B cell (primary cell): Measurements from ENCODE around the gene ARAP1. TPM values are rescaled to one million over a fixed set of nuclear protein-coding genes. Genes with fewer than 3 reads are reported as not detected.

Experiments
- ATAC-seq: fragments of 200-7000 bp; cut with Tn5 transposase; one replicate; pipeline ENCODE4 v1.10.0; 2021; ENCODE audit warnings: low read depth, mild to moderate bottlenecking, moderate number of reproducible peaks, moderate library complexity
- CTCF ChIA-PET: fragments of 350-600 bp; sonication (Branson Sonifier 250); formaldehyde crosslinking; loops from one replicate; lab custom pipeline; 2021; ENCODE audit warnings: antibody characterized with exemption, inconsistent platforms; lab: Charles Lee
- POLR2A ChIA-PET: fragments of 350-600 bp; sonication (Branson Sonifier 250); formaldehyde crosslinking; loops from one replicate; lab custom pipeline; 2021; ENCODE audit warnings: antibody characterized with exemption; lab: Charles Lee
- DNase-seq: peaks from one replicate; pipeline ENCODE4 v3.0.0; 2013
- H2AFZ ChIP-seq: 2 replicates; pipeline ENCODE4 v1.6.1; 2012; ENCODE audit warnings: mild to moderate bottlenecking, low read depth, low read length; ENCODE audit not compliant: insufficient read depth, poor library complexity, severe bottlenecking
- H3K27ac ChIP-seq, 2 donors: 1 replicate in 1 of 2; 2 replicates in 1 of 2; pipeline ENCODE4 v1.5.1; 2012 to 2013; ENCODE audit warnings: low read length in 2 of 2, mild to moderate bottlenecking in 2 of 2, moderate library complexity in 1 of 2
- H3K27me3 ChIP-seq, 4 experiments: fragments of 200-600 bp in 1 of 4; sonication (generic) in 1 of 4; replicated peaks in 1 of 4; 1 replicate in 2 of 4; 2 replicates in 2 of 4; pipeline versions ENCODE4 v1.6.1 to v1.7.0; 2013 to 2016; ENCODE audit warnings: low read length in 3 of 4, mild to moderate bottlenecking in 2 of 4, mixed read lengths in 1 of 4, moderate library complexity in 1 of 4; ENCODE audit not compliant: insufficient read depth in 4 of 4, control insufficient read depth in 3 of 4; ENCODE audit errors: control extremely low read depth in 1 of 4
- H3K36me3 ChIP-seq, 2 experiments: replicated peaks in 1 of 2; 1 replicate in 1 of 2; 2 replicates in 1 of 2; pipeline versions ENCODE4 v1.6.1 to v1.7.1; 2013; ENCODE audit warnings: low read length in 1 of 2; ENCODE audit not compliant: insufficient read depth in 2 of 2, control insufficient read depth in 1 of 2; ENCODE audit errors: control extremely low read depth in 1 of 2, extremely low read depth in 1 of 2
- H3K4me1 ChIP-seq, 2 donors: fragments of 200-600 bp in 1 of 2; sonication (generic) in 1 of 2; 1 replicate in 1 of 2; 2 replicates in 1 of 2; pipeline versions ENCODE4 v1.5.1 to v1.6.1; 2013 to 2017; ENCODE audit warnings: low read length in 2 of 2; ENCODE audit not compliant: control insufficient read depth in 2 of 2, insufficient read depth in 2 of 2
- H3K4me2 ChIP-seq: replicated peaks from 2 replicates; pipeline ENCODE3; 2012; ENCODE audit warnings: mild to moderate bottlenecking, low read depth, low read length; ENCODE audit not compliant: poor library complexity, severe bottlenecking
- H3K4me3 ChIP-seq, 5 experiments: fragments of 200-600 bp in 1 of 5; sonication (generic) in 1 of 5; 1 replicate in 3 of 5; 2 replicates in 2 of 5; pipeline versions ENCODE4 v1.5.1 to v1.7.0; 2011 to 2016; ENCODE audit warnings: low read length in 4 of 5, mild to moderate bottlenecking in 4 of 5, low read depth in 2 of 5, control low read depth in 1 of 5, moderate library complexity in 1 of 5; ENCODE audit not compliant: insufficient read depth in 1 of 5; ENCODE audit errors: control extremely low read depth in 1 of 5, extremely low read depth in 1 of 5
- H3K79me2 ChIP-seq: fragments of 200-600 bp; sonication (generic); one replicate; pipeline ENCODE4 v1.6.0; 2016; ENCODE audit warnings: low read length; ENCODE audit not compliant: control insufficient read depth, insufficient read depth
- H3K9ac ChIP-seq: fragments of 200-600 bp; sonication (generic); 2 replicates; pipeline ENCODE4 v1.6.1; 2017; ENCODE audit warnings: mild to moderate bottlenecking, low read length, moderate library complexity
- H3K9me3 ChIP-seq, 3 donors: one replicate each; pipeline versions ENCODE4 v1.6.1 to v1.7.1; 2013; ENCODE audit warnings: low read length in 2 of 3; ENCODE audit not compliant: control insufficient read depth in 2 of 3, insufficient read depth in 1 of 3; ENCODE audit errors: control extremely low read depth in 1 of 3
- H4K20me1 ChIP-seq: 2 replicates; pipeline ENCODE4 v1.6.0; 2012; ENCODE audit warnings: mild to moderate bottlenecking, low read length; ENCODE audit not compliant: insufficient read depth, control insufficient read depth, poor library complexity, severe bottlenecking
- H3K27ac Mint-ChIP-seq: one replicate; pipeline ENCODE4 v1.8.0; 2021; ENCODE audit warnings: mixed read lengths
- H3K27me3 Mint-ChIP-seq: one replicate; pipeline ENCODE4 v1.8.0; 2021; ENCODE audit warnings: mixed read lengths
- H3K4me1 Mint-ChIP-seq: one replicate; pipeline ENCODE4 v1.8.0; 2021; ENCODE audit warnings: mixed read lengths
- H3K4me3 Mint-ChIP-seq: one replicate; pipeline ENCODE4 v1.8.0; 2021; ENCODE audit warnings: mixed read lengths
- H3K9me3 Mint-ChIP-seq: one replicate; pipeline ENCODE4 v1.8.0; 2022; ENCODE audit warnings: mixed read lengths; ENCODE audit not compliant: insufficient read depth
- CTCF ChIP-seq: fragments of 200-600 bp; IDR thresholded peaks from one replicate; pipeline ENCODE4 v1.8.0; 2022; ENCODE audit warnings: antibody characterized with exemption, mild to moderate bottlenecking
- EZH2 ChIP-seq: IDR thresholded peaks from 2 replicates; pipeline ENCODE4 v1.6.1; 2012; ENCODE audit warnings: borderline replicate concordance, low read depth, mild to moderate bottlenecking, moderate library complexity, low read length; ENCODE audit not compliant: insufficient read depth, poor library complexity, severe bottlenecking
- WGBS: methylation state at CpG from one replicate; pipeline ENCODE4 v1.1.5; 2013; ENCODE audit warnings: missing lambda C conversion rate; ENCODE audit not compliant: insufficient coverage; 5-methylcytosine and 5-hydroxymethylcytosine counted together
- intact Hi-C: fragments of 100-400 bp; cut with micrococcal nuclease; formaldehyde crosslinking; loops from one replicate; pipeline ENCODE4 v1.10.0; 2022
- polyA plus RNA-seq: library from polyadenylated mRNA; depleted of rRNA; stranded (reverse); fragments of >200 nt; gene quantifications from 2 replicates; pipeline ENCODE4 v1.2.3, GENCODE V29; 2012
- total RNA-seq, 2 donors: library from RNA; stranded (reverse); fragments of 120-200 nt in 1 of 2; gene quantifications; 1 replicate in 1 of 2; 2 replicates in 1 of 2; pipeline versions ENCODE4 v1.2.3 to v1.2.4, GENCODE V29; 2013 to 2022

Gene ARAP1
- total and polyA plus RNA-seq, 2 donors (not counting 1 experiment from before 2014, with no cell fraction given) = 143 to 242 TPM

DNA sequence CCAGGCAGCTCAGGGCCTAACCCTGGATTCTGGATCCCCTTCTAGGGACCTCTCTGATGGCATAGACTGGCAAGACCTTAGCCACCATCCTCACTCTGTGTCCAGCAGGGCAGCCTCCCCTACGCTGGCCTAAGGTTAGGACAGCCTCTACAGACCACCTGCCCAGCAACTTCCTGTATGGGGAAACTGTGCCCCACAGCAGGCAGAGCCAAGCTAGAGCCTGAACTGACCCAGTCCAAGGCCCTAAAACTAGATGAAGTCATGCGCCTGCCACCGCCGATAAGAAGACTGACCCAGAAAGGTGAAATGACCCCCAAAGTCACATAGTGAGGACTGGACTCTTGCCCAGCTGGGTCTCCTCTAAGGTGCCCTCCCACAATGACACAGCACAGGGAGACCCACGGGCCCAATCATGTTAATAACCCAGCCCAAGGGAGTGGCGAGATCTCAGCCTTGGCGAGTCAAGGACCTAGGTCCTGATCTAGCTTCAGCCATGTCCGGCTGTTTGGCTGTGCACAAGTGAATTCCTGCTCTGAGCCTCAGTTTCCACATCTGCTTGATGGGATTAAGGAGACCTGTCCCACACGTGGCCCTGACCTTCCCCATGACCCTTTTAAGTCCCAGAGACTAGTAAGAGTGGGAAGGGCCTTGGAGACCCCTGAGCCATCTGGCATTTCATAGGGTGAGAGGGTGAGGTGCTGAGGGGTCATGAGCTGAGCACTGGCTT lies 24.1 kb upstream of the ARAP1 start:
- H3K4me3 ChIP-seq = no peak overlapping the region
- no peaks in the 10 kb centered on the region for H3K9me3 Mint-ChIP-seq
- peaks cover 17% of the 10 kb centered on the region for H4K20me1 ChIP-seq
- no peaks in the 10 kb centered on the region for H3K27me3 Mint-ChIP-seq
- no peak overlapping the region for H3K27ac ChIP-seq
- H3K27me3 ChIP-seq = no peaks in the 10 kb centered on the region
- intact Hi-C loops = no loop called here
- ChIA-PET POLR2A (no interaction called here), CTCF (interaction anchor here (1.0 to 1.1 kb wide), 2 partner anchors 51 kb away, joined by 3 to 5 read pairs; no protein-coding TSS in a partner anchor)
- H3K4me2 ChIP-seq = no peak overlapping the region
- WGBS = 91% methylated on average over 9 of the region's 9 CpGs
- H3K9me3 ChIP-seq = no peaks in the 10 kb centered on the region
- no peaks in the 10 kb centered on the region for H3K36me3 ChIP-seq
- H3K27ac Mint-ChIP-seq = peak overlapping the region; percentile 26
- H3K79me2 ChIP-seq = peaks cover 28% of the 10 kb centered on the region
- no peak overlapping the region for H3K4me3 Mint-ChIP-seq
- no peak overlapping the region for H2AFZ ChIP-seq
- DNase-seq = no peak
- no peak for TF ChIP-seq EZH2
- TF ChIP-seq CTCF = no peak
- H3K4me1 ChIP-seq = peaks cover 16 to 19% of the 10 kb centered on the region in 2 donors
- no peak for ATAC-seq
- peaks cover 22% of the 10 kb centered on the region for H3K4me1 Mint-ChIP-seq
- H3K9ac ChIP-seq = no peak overlapping the region
